Chondrocyte (in vitro differentiated cells): ENCODE measurements around the gene SPACA9. TPM values are rescaled to one million over a fixed set of nuclear protein-coding genes. Genes with fewer than 3 reads are reported as not detected.

Experiments
- DNase-seq: peaks from one replicate; pipeline ENCODE4 v3.0.0; 2021; ENCODE audit warnings: mixed read lengths, low spot score
- H3K27ac Mint-ChIP-seq: one replicate; pipeline ENCODE4 v1.8.0; 2021; ENCODE audit warnings: mild to moderate bottlenecking, moderate library complexity, mixed read lengths; ENCODE audit not compliant: unreplicated experiment
- H3K27me3 Mint-ChIP-seq: 2 replicates; pipeline ENCODE4 v1.8.0; 2021; ENCODE audit warnings: low read depth, mixed read lengths
- H3K36me3 Mint-ChIP-seq: 2 replicates; pipeline ENCODE4 v1.8.0; 2021; ENCODE audit warnings: low read depth, mixed read lengths
- H3K4me1 Mint-ChIP-seq: 2 replicates; pipeline ENCODE4 v1.8.0; 2021; ENCODE audit warnings: low read depth, mild to moderate bottlenecking, mixed read lengths
- H3K4me3 Mint-ChIP-seq: one replicate; pipeline ENCODE4 v1.8.0; 2021; ENCODE audit warnings: mild to moderate bottlenecking, moderate library complexity, mixed read lengths; ENCODE audit not compliant: unreplicated experiment
- H3K9me3 Mint-ChIP-seq: 2 replicates; pipeline ENCODE4 v1.8.0; 2021; ENCODE audit warnings: low read depth, mixed read lengths
- CTCF ChIP-seq: fragments of 200-600 bp; sonication (generic); IDR thresholded peaks from 2 replicates; pipeline ENCODE4 v1.5.0; 2021; ENCODE audit warnings: antibody characterized with exemption, mild to moderate bottlenecking, moderate library complexity
- total RNA-seq: library from RNA; stranded (reverse); gene quantifications from 3 replicates; pipeline ENCODE4 v1.2.1, GENCODE V29; 2021

The SPACA9 gene
- total RNA-seq, 1 donor from 2014 or later = 3.3 TPM

DNA sequence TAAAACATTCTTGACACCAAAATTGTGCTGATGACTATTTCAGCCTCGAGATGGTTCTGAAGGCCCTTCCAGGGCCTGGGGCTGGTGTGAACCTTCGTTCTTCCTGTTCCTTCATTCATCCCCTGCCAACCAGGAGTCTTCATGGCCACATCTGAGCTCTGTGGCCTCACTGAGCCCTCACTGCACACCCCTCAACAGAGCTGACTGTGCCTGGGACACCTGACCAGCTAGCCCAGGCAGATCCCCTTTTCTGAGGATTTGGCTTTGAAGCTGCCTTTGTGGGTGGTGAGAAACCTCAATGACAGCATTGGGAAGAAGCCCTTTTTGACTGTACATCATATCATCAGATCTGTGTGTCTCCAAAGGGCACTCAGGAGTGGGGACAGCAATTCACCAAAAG is 14.4 kb upstream of the SPACA9 start:
- no peak for DNase-seq
- no peak for TF ChIP-seq CTCF
- H3K27ac Mint-ChIP-seq = no peak overlapping the region
- no peaks in the 10 kb centered on the region for H3K9me3 Mint-ChIP-seq
- H3K4me3 Mint-ChIP-seq = no peak overlapping the region
- H3K27me3 Mint-ChIP-seq = peaks cover 2% of the 10 kb centered on the region
- no peaks in the 10 kb centered on the region for H3K4me1 Mint-ChIP-seq
- H3K36me3 Mint-ChIP-seq = peaks cover 1% of the 10 kb centered on the region

DNA sequence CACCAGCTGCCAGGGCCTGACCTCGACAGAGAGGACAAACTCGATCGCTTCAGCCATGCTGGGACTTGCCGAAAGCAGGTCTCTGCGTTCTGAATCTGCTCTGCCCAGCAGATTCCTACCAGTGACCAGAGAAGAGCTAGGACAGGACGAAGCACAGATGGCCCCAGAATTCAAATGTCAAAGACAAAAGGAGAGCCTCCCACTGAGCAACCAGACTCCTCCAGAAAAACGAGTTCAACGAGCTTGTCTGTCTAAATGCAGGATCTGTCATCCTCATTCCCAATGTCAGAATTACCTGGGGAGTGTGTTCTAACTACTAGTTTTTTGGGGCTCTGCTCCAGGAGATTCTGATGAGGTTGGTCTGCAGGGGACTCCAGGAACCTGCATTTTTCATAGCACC is 14.0 kb upstream of the SPACA9 start:
- Mint-ChIP-seq H3K36me3 (peaks cover 1% of the 10 kb centered on the region), H3K27me3 (peaks cover under 1% of the 10 kb centered on the region), H3K4me1 (no peaks in the 10 kb centered on the region), H3K4me3 (no peak overlapping the region), H3K27ac (no peak overlapping the region), H3K9me3 (no peaks in the 10 kb centered on the region)
- DNase-seq = no peak
- TF ChIP-seq CTCF = no peak

DNA sequence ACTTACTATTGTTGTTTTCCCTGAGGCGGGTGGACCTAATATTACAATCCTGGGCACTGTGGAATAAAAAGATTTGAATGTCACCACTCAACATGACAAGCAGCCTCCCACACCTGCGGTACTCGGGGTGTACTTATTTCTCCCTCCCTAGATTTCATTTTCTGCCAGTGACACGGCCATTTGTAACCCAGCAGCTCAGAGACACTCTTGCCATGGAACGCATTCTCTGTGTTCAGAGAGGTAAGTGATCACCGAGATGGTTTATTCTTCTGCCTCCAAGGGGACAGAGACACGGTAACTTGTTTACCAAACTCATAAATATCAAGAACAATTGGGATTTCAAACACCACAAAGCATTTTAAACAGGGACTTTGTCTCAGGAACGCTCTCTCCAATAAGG is 11.8 kb upstream of the SPACA9 start:
- DNase-seq = no peak
- Mint-ChIP-seq H3K36me3 (peaks cover 1% of the 10 kb centered on the region), H3K4me1 (no peaks in the 10 kb centered on the region), H3K9me3 (no peaks in the 10 kb centered on the region), H3K27ac (no peak overlapping the region), H3K4me3 (no peak overlapping the region), H3K27me3 (peaks cover 3% of the 10 kb centered on the region)
- TF ChIP-seq CTCF = no peak

DNA sequence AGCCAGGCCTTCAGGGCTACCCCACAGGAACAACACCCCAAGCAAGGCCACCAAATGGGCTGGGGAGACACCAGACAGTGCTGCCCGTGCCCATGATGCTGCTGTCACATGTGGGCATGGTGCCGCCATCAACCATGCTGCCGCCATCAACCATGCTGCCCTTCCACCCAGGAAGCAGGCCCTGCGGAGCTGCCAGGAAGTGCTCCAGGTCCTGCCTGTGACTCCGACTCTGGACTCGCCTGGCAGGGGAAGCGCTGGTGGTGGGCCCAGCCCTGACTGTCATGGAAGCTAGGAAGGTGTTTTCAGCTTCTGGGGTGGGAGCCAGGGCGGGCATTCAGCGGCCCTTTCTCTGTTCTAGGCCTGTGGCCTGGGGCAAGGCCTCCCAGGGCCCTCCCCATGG is 9.4 kb upstream of the SPACA9 start:
- no peaks in the 10 kb centered on the region for H3K4me1 Mint-ChIP-seq

GRCh38 chr9:132873403-132873802 is 5.3 kb upstream of the SPACA9 start:
- H3K9me3 Mint-ChIP-seq = no peaks in the 10 kb centered on the region
- H3K36me3 Mint-ChIP-seq = no peaks in the 10 kb centered on the region
- H3K27me3 Mint-ChIP-seq = peaks cover 7% of the 10 kb centered on the region
- H3K4me3 Mint-ChIP-seq = no peak overlapping the region
- no peak for TF ChIP-seq CTCF
- DNase-seq = no peak
- H3K4me1 Mint-ChIP-seq = no peaks in the 10 kb centered on the region
- H3K27ac Mint-ChIP-seq = no peak overlapping the region

More for the DNA sequence above, 9.4 kb upstream of the SPACA9 start:
- Mint-ChIP-seq H3K27me3 (peaks cover 3% of the 10 kb centered on the region), H3K36me3 (peaks cover 1% of the 10 kb centered on the region), H3K27ac (no peak overlapping the region), H3K9me3 (no peaks in the 10 kb centered on the region), H3K4me3 (no peak overlapping the region)
- no peak for DNase-seq
- no peak for TF ChIP-seq CTCF
